Frontal cortex (tissue), 4 donors: Measurements from ENCODE around the gene IDE. TPM values are rescaled to one million over a fixed set of nuclear protein-coding genes. Genes with fewer than 3 reads are reported as not detected.
A peak's percentile ranks its signal among the peaks of the same experiment; 100 is the strongest.
"Not testable (repeated sequence)": the region's sequence is repeated elsewhere in the genome, so short reads cannot be mapped to it uniquely, and the experiment has no call there.

ENCODE experiments used
- DNase-seq, 2 donors: peaks; one replicate each; pipeline ENCODE4 v3.0.0; 2012; ENCODE audit warnings: low spot score in 2 of 2
- FAIRE-seq: peaks from 2 replicates; lab custom pipeline; 2012; peaks lifted over from hg19 to GRCh38; lab: Jason Lieb, UNC
- total RNA-seq: library from RNA; depleted of rRNA; stranded (reverse); fragments of >200 nt; gene quantifications from one replicate; pipeline ENCODE4 v1.2.3, GENCODE V29; 2014
- donor health status: control.
- donor health status: control.
- donor health status: control.

The IDE gene
- total RNA-seq, 1 donor from 2014 or later = 15.9 TPM

DNA sequence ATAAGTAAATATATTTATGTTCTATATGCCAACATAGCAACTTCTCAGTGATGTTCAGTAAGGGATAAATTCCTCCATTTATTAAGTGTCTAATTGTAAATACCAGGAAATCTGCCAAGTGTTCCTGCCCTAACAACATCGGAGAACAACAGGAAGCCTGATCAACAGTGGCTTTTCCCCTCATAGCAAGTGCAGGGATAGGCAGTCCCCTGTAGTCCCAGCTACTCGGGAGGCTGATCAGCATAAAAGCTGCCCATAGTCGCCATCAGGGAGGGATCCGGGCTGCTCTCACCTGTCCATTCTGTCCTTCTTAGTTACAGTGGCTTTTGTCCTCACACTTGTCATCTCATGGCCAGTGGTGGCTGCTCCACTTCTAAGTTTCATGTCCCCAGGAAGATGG, 141.3 kb downstream of the IDE start:
- FAIRE-seq (no peak), DNase-seq (no peak)

DNA sequence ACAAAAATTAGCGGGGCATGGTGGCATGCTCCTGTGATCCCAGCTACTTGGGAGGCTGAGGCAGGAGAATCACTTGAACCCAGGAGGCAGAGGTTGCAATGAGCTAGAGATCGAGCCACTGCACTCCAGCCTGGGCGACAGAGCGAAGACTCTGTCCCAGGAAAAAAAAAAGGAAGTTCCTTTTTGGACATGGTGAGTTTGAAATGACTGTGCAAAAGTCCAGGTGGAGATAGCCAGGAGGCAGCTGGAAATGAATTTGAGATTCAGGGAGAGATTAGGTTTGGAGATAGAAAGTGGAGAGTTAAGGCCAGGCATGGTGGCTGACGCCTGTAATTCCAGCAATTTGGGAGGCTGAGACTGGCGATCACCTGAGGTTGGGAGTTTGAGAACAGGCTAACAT, 143.8 kb downstream of the IDE start:
- DNase-seq (no peak), FAIRE-seq (no peak)

DNA sequence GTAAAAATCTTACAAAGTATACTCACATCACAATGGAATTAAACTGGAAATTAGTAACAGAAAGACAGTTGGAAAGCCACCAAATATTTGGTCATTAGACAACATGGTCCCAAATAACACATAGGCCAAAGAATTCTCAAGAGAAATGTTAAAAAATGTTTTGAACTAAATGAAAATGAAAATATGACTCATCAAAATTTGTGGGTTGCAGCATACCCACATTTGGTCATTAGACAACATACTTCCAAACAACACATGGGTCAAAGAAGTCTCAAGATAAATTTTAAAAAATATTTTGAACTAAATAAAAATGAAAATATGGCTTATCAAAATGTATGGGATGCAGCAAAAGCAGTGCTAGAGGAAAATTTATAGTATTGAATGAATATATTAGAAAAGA, 152.3 kb downstream of the IDE start:
- no peak for DNase-seq
- no peak for FAIRE-seq

- DNase-seq (peak in 1 of 2 donors; percentile 11), FAIRE-seq (no peak)
Observed at GRCh38 chr10:92420546-92421275, 153.2 kb downstream of the IDE start.

- FAIRE-seq (no peak), DNase-seq (peak in 1 of 2 donors; percentile 28)
Observed at GRCh38 chr10:92419740-92420545, 153.9 kb downstream of the IDE start.

DNA sequence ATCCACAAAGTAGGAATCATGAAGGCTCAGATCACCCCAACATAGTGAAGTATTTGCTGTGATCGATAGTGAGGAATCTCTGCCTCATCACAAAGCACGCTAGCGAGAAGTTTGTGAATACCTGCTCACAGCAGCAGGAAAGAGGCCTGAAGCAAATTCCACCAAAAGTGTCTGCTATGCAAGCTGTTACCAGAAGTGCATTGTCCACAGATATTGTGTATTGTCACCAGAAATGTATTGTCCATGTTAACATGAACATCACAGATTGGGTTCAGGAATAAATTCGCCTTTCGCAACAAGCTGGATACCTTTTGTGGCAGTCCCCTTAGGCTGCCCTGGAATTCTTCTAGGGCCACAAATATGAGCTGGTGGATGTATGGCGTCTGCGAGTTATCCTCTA, 155.0 kb downstream of the IDE start:
- DNase-seq (no peak), FAIRE-seq (no peak)

DNA sequence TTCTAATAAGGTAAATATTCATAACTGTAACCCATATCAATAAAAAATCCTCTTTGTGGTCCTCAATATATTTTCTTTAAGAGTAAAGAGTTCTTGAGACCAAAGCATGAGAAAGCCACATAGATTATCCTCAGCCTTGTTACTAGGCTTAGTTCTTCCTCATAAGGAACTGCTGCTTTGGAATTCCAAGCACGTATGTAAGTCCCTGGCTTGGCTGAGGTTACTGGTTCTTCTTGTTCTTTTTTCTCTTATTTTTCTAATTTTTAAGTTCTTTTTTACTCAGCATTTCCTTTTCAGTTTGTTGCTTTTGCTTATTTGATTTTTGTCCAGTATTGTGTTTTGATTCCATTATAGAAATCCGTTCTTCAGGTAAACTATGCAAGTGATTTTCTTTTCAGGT, 155.7 kb downstream of the IDE start:
- FAIRE-seq (no peak), DNase-seq (no peak)

DNA sequence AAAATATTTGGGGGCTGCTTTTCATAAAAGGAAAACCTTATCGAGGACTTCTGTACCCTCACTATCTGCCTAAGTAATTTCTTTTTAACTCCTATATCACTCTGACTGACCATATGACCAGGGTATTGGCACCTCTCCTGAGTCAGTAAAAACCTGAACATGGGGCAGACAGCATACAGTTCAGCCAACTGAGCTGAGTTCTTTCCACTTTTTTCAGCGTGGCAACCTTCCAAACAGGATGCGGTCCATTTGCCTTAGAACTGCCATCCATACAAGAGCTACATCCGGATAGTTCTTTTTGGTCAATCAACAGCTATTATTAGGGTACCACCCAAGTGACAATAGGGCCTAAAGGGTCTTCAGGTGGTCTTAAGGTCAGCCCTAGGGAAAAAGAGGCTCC, 160.4 kb downstream of the IDE start:
- FAIRE-seq (no peak), DNase-seq (no peak)

GRCh38 chr10:92413011-92413410, 160.9 kb downstream of the IDE start:
- FAIRE-seq (no peak), DNase-seq (no peak)

DNA sequence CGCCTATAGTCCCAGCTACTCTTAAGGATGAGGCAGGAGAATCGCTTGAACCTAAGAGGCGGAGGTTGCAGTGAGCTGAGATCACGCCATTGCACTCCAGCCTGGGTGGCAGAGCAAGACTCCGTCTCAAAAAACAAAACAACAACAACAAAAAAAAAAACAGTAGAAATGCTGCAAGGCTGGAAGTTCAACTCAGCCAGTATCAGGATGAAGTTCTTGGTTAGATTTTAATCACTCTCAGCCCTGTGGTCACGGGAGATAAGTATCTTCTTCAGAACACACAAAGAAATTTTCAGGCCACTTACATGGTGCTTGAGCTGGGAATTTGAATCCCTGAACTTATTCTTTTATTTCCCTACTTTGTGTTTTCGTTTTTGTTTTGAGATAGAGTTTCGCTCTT, 162.5 kb downstream of the IDE start:
- DNase-seq (no peak), FAIRE-seq (no peak)

DNA sequence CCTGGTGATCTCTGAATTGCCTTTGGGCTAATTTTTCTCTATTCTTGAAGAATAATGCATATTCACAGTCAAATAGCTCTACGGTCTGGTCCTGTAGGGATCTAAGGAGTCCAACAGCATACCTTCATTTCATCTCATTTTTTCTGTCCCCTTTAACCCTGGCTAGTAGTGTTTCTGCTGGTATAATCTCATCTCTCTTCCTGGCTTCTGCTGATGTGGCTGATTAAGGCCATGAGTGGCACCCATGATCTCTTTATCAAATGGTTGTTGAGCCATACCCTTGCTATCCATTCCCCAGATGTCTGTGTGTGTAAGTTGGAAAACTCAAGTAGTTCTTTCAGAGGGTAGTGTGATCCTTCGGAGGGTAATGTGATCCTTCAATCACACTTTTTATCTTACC, 163.4 kb downstream of the IDE start:
- DNase-seq = no peak
- no peak for FAIRE-seq

GRCh38 chr10:92408017-92408361, 165.9 kb downstream of the IDE start:
- DNase-seq (no peak), FAIRE-seq (no peak)

- no peak for DNase-seq
- no peak for FAIRE-seq
Observed at GRCh38 chr10:92407305-92408016, 166.4 kb downstream of the IDE start.

DNA sequence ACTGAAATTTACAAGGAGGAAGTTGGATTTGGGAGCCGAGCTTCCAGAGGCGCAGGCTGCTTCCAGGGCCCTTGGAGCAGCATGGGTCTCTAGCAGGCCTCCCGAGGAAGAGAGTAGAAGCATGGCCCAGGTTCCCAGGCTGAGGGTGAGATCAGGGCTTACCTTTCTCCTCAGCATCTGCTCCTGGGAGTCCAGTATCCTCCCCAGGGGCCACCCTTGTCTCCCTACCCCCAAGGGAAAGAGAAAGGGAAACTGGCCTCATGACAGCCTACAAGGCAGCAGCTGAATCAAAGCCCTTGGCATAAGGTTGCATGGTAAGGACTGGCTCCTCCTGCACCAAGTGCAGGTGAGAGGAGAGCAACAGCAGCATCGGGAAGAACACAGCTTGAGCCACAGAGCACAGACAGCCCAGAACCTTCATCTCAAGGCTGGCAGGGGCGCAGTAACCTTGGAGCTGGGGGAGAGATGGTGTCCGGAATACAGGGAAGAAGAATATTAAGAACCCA, 168.4 kb downstream of the IDE start:
- no peak for FAIRE-seq
- DNase-seq = no peak

DNA sequence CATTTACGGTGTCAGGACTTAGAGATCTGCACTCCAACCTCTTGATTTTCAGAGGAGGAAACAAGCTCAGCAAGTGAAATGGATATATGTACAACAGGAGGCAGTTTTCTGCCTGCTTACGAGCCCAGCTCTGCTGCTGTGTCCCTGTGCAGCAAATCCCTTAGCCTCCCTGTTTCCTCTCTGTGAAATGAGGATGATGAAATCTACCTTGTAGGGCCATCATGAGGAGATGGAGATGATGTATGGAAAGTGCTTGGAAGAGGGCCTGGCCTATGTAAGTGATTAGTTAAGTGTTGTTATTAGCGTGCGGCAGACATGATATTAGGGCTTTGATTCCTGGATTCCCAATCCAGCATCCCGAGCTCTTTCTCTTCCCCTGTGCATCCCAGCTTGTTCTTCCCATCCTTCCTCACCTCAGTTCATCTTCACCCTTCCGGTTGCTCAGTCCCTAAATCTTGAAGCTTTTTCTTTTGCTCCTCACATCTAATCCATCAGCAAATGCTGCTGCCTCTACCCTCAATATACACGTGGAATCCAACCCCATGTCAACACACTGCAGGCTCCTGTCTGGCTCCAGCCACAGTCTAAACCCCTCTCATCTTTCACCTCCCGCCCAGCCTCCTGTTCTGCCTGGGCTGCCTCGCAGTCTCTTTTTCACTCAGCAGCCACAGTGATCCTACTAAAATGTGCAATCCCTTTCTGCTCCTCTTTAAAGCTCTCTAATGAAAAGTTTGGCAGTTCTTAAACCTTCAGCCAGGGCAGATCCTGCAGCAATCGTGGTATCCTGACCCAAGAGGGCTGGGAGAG, 169.1 kb downstream of the IDE start:
- FAIRE-seq = no peak

GRCh38 chr10:92402234-92402633, 171.7 kb downstream of the IDE start:
- not testable (repeated sequence) for DNase-seq, FAIRE-seq

More for the DNA sequence above, 169.1 kb downstream of the IDE start:
- no peak for DNase-seq
